Spleen (tissue), 11 donors: ENCODE measurements around the gene SDK2. TPM values are rescaled to one million over a fixed set of nuclear protein-coding genes. Genes with fewer than 3 reads are reported as not detected.

ENCODE experiments used
- DNase-seq: peaks from one replicate; pipeline ENCODE4 v3.0.0-alpha.2; 2020
- H3K27ac ChIP-seq, 8 donors: fragments of 200-600 bp; sonication (generic) in 7 of 8; 1 replicate in 4 of 8; 2 replicates in 4 of 8; pipeline versions ENCODE4 v1.5.0 to v1.8.0; 2016 to 2021; ENCODE audit warnings: inconsistent platforms in 4 of 8, mild to moderate bottlenecking in 4 of 8, moderate library complexity in 1 of 8
- H3K27me3 ChIP-seq, 7 donors: fragments of 200-600 bp; sonication (generic) in 6 of 7; replicated peaks in 1 of 7; 1 replicate in 4 of 7; 2 replicates in 3 of 7; pipeline versions ENCODE4 v1.5.0 to v1.8.0; 2016 to 2021; ENCODE audit warnings: inconsistent platforms in 3 of 7, mild to moderate bottlenecking in 1 of 7
- H3K36me3 ChIP-seq, 6 donors: fragments of 200-600 bp; sonication (generic) in 5 of 6; 1 replicate in 4 of 6; 2 replicates in 2 of 6; pipeline versions ENCODE4 v1.5.0 to v1.8.0; 2016 to 2021; ENCODE audit warnings: inconsistent platforms in 2 of 6
- H3K4me1 ChIP-seq, 6 donors: fragments of 200-600 bp; sonication (generic) in 5 of 6; 1 replicate in 3 of 6; 2 replicates in 3 of 6; pipeline versions ENCODE4 v1.5.0 to v1.8.0; 2016 to 2021; ENCODE audit warnings: inconsistent platforms in 3 of 6
- H3K4me3 ChIP-seq, 8 donors: fragments of 200-600 bp; sonication (generic) in 7 of 8; 1 replicate in 4 of 8; 2 replicates in 4 of 8; pipeline versions ENCODE4 v1.5.0 to v1.8.0; 2016 to 2021; ENCODE audit warnings: inconsistent platforms in 4 of 8, mild to moderate bottlenecking in 4 of 8, moderate library complexity in 2 of 8
- H3K9me3 ChIP-seq, 8 donors: fragments of 200-600 bp; sonication (generic) in 7 of 8; 1 replicate in 4 of 8; 2 replicates in 4 of 8; pipeline versions ENCODE4 v1.5.0 to v1.8.0; 2016 to 2021; ENCODE audit warnings: inconsistent platforms in 4 of 8
- CTCF ChIP-seq, 11 experiments: fragments of 200-600 bp in 7 of 11; fragments of 450-650 bp in 4 of 11; sonication (generic) in 4 of 11; IDR thresholded peaks in 8 of 11; conservative IDR thresholded peaks in 3 of 11; 1 replicate in 7 of 11; 2 replicates in 4 of 11; pipeline versions ENCODE4 v1.4.0 to v1.8.0; 2016 to 2021; ENCODE audit warnings: antibody characterized with exemption in 11 of 11, inconsistent platforms in 4 of 11, mild to moderate bottlenecking in 1 of 11
- POLR2A ChIP-seq, 3 donors: fragments of 450-650 bp; IDR thresholded peaks; one replicate each; pipeline ENCODE4 v1.5.1; 2017; ENCODE audit warnings: antibody characterized with exemption in 3 of 3, mild to moderate bottlenecking in 1 of 3
- POLR2AphosphoS5 ChIP-seq, 3 donors: sonication (generic); formaldehyde crosslinking; IDR thresholded peaks; one replicate each; pipeline ENCODE4 v1.5.1; 2017; ENCODE audit warnings: antibody characterized with exemption in 3 of 3
- WGBS, 5 donors: extraction: QIAGEN DNeasy Blood & Tissue Kit in 3 of 5; methylation state at CpG; one replicate each; pipeline versions ENCODE4 v1.1.5 to v1.1.7; 2013 to 2018; 5-methylcytosine and 5-hydroxymethylcytosine counted together
- intact Hi-C: fragments of 100-400 bp; cut with DNase I; formaldehyde crosslinking; loops from one replicate; pipeline ENCODE4 v1.15.0; 2023; ENCODE audit warnings: low total_unique reads
- polyA plus RNA-seq, 3 donors: library from polyadenylated mRNA; stranded (reverse); fragments of 200-250 nt; gene quantifications; one replicate each; pipeline ENCODE4 v1.2.1, GENCODE V29; 2013
- total RNA-seq, 7 donors: library from RNA; depleted of rRNA in 3 of 7; stranded (reverse); fragments of >200 nt in 3 of 7; fragmentation: NEBNext Ultra II Directional in 4 of 7; extraction: Animal tissue kit (Norgen Biotek cat#: 25700) in 4 of 7; gene quantifications; one replicate each; pipeline versions ENCODE4 v1.1.0 to v1.2.1, GENCODE V29; 2016 to 2021
- donor health status: healthy with polysubstance abuse.
- donor health status: DM: no; HTN: no; CAD: no; lungs with moderate emphysema.
- donor health status: DM: no; HTN: no; CAD: no.
- donor health status: Bipolar disorder and iron deficiency.
- donor health status: healthy.
- donor health status: DM: no; HTN: no; CAD: no.
- donor health status: DM: yes; HTN: yes; CAD: no.

SDK2 gene
- total and polyA plus RNA-seq, 10 donors: 0.86 to 16.5 (median 9.7) TPM

GRCh38 chr17:73397278-73397826 is 246.9 kb downstream of the SDK2 start:
- TF ChIP-seq POLR2AphosphoS5 (IDR thresholded peaks at IDR 0.05) (no peak), CTCF (IDR thresholded peaks at IDR 0.05 in 8 of 11, conservative IDR thresholded peaks at IDR 0.05 in 3 of 11) (no peak), POLR2A (IDR thresholded peaks at IDR 0.05) (no peak)
- Histone ChIP-seq H3K9me3 (no peaks in the 10 kb centered on the region), H3K4me3 (no peak overlapping the region), H3K27me3 (no peaks in the 10 kb centered on the region), H3K4me1 (peaks cover 0 to 22% (median 4%) of the 10 kb centered on the region in 6 donors), H3K36me3 (peaks cover 0 to 32% (median 0%) of the 10 kb centered on the region in 6 donors), H3K27ac (no peak overlapping the region)
- 85 to 92% (median 90%) methylated on average over 7 to 17 of the region's 17 CpGs for WGBS, 5 donors
- intact Hi-C loops: no loop called here
- DNase-seq: peak; percentile 64

- WGBS, 5 donors: 81 to 90% (median 85%) methylated on average over 16 to 21 of the region's 21 CpGs
- TF ChIP-seq POLR2AphosphoS5 (IDR thresholded peaks at IDR 0.05): no peak
- no peak for TF ChIP-seq POLR2A (IDR thresholded peaks at IDR 0.05)
- TF ChIP-seq CTCF (IDR thresholded peaks at IDR 0.05 in 8 of 11, conservative IDR thresholded peaks at IDR 0.05 in 3 of 11): no peak
- intact Hi-C loops: no loop called here
- Histone ChIP-seq H3K27ac (no peak overlapping the region), H3K4me1 (peaks cover 0 to 18% (median 2%) of the 10 kb centered on the region in 6 donors), H3K27me3 (no peaks in the 10 kb centered on the region), H3K4me3 (no peak overlapping the region), H3K36me3 (peaks cover 0 to 32% (median 0%) of the 10 kb centered on the region in 6 donors), H3K9me3 (no peaks in the 10 kb centered on the region)
- peak; percentile 49 for DNase-seq
Observed at GRCh38 chr17:73396431-73397277, 247.6 kb downstream of the SDK2 start.

- intact Hi-C loops: no loop called here
- TF ChIP-seq POLR2A (IDR thresholded peaks at IDR 0.05) (no peak), CTCF (IDR thresholded peaks at IDR 0.05 in 8 of 11, conservative IDR thresholded peaks at IDR 0.05 in 3 of 11) (no peak), POLR2AphosphoS5 (IDR thresholded peaks at IDR 0.05) (no peak)
- Histone ChIP-seq H3K27ac (no peak overlapping the region), H3K27me3 (no peaks in the 10 kb centered on the region), H3K36me3 (peaks cover 0 to 26% (median 0%) of the 10 kb centered on the region in 6 donors), H3K4me1 (peaks cover 0 to 18% (median 2%) of the 10 kb centered on the region in 6 donors), H3K4me3 (no peak overlapping the region), H3K9me3 (no peaks in the 10 kb centered on the region)
- peak; percentile 66 for DNase-seq
- WGBS, 5 donors: 75 to 88% (median 80%) methylated on average over 24 to 25 of the region's 25 CpGs
Observed at GRCh38 chr17:73394512-73395450, 249.5 kb downstream of the SDK2 start.
